Measurements from ENCODE around the gene FZR1.

DNA sequence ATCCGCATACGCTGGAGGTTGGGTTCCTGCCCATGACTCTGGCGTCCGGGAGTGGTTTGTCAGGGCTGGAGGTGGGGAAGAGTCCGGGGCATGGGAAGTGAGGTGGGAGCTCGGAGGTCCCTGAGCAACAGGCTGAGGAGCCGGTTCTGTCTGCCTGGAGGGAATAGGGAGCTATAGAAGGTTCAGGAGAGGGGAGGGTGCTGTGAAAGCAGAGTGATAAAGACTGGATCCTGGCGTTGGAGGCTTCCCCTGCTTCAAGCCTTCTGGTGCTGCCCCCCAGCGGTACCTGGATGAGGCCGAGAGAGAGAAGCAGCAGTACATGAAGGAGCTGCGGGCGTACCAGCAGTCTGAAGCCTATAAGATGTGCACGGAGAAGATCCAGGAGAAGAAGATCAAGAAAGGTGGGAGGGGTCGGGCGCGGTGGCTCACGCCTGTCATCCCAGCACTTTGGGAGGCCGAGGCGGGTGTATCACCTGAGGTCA, 69.2 kb downstream of the FZR1 start:
- TF ChIP-seq CTCF (IDR thresholded peaks at IDR 0.05) (no peak), ZFX (IDR thresholded peaks at IDR 0.05; ENCODE audit: borderline replicate concordance) (no peak)
